Activated naive CD4-positive, alpha-beta T cell treated with anti-CD3 and anti-CD28 coated beads, Interleukin-2, amount 10 ng/mL, durations not matched to agents 7 days and 5 days (primary cell): Measurements from ENCODE around the gene ZNF628.
A peak's percentile ranks its signal among the peaks of the same experiment; 100 is the strongest.

Source experiments
- CTCF ChIA-PET: fragments of 350-600 bp; sonication (Branson Sonifier 250); formaldehyde crosslinking; loops from one replicate; lab custom pipeline; 2021; ENCODE audit warnings: antibody characterized with exemption; lab: Charles Lee
- DNase-seq: peaks from one replicate; pipeline ENCODE4 v3.0.0-alpha.2; 2020
- H3K27ac Mint-ChIP-seq: one replicate; pipeline ENCODE4 v1.8.0; 2021; ENCODE audit warnings: mild to moderate bottlenecking, moderate library complexity, mixed read lengths
- H3K27me3 Mint-ChIP-seq: one replicate; pipeline ENCODE4 v1.8.0; 2021; ENCODE audit warnings: mild to moderate bottlenecking, mixed read lengths
- H3K36me3 Mint-ChIP-seq: one replicate; pipeline ENCODE4 v1.8.0; 2021; ENCODE audit warnings: mixed read lengths
- H3K4me1 Mint-ChIP-seq: one replicate; pipeline ENCODE4 v1.8.0; 2021; ENCODE audit warnings: mixed read lengths
- H3K4me3 Mint-ChIP-seq: one replicate; pipeline ENCODE4 v1.8.0; 2021; ENCODE audit warnings: mild to moderate bottlenecking, moderate library complexity, mixed read lengths
- H3K9me3 Mint-ChIP-seq: one replicate; pipeline ENCODE4 v1.8.0; 2021; ENCODE audit warnings: mixed read lengths

ZNF628 gene

DNA sequence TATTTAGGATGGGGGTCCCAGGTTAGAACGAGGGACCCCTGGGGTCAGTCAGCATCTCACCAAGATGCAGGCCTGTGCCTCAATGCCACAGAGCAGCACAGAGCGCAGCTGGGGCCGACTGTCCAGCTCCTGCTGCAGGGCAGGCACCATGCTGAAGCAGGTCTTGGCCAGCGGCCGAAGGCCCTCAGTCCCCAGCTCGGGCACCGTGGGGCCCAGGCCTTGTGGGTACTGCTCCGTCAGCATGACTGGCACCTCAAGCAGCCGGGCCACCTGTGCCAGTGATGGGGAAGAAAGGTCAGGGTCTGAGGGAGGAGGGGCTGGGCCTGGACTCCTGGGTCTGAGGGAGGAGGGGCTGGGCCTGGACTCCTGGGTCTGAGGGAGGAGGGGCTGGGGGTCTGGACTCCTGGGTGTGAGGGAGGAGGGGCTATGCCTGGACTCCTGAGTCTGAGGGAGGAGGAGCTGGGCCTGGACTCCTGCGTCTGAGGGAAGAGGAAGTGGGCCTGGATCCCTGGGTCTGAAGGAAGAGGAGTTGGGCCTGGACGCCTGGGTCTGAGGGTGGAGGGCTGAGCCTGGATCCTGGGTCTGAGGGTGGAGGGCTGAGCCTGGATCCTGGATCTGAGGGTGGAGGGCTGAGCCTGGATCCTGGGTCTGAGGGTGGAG, 20.7 kb upstream of the ZNF628 start:
- H3K36me3 Mint-ChIP-seq = peaks cover 3% of the 10 kb centered on the region

DNA sequence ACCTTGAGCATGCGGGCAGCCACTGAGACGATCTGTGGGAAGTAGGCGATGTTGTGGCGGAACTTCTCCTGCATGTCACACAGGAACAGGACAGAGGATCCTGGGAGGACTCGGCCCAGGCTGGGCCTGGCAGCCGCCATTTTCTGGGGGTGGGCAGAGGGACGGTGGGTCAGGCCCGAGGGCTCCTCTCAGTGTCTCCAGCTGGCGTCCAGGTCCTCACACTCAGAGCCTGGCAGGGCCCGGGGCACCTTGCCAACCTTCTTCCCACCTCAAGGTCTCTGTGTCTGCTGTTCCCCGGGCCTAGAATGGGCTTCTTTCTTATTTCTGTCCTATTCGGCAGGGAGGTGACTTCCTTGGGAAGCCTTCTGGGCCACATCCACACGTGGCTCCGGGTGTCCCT, 20.1 kb upstream of the ZNF628 start:
- Mint-ChIP-seq H3K27ac (no peak overlapping the region), H3K4me3 (no peak overlapping the region), H3K36me3 (peaks cover 3% of the 10 kb centered on the region), H3K27me3 (peaks cover 33% of the 10 kb centered on the region), H3K4me1 (peaks cover 18% of the 10 kb centered on the region), H3K9me3 (no peaks in the 10 kb centered on the region)
- DNase-seq = no peak
- CTCF ChIA-PET = no interaction called here

More for the DNA sequence above, 20.7 kb upstream of the ZNF628 start:
- no peak overlapping the region for H3K4me3 Mint-ChIP-seq
- CTCF ChIA-PET = no interaction called here
- DNase-seq = no peak
- H3K9me3 Mint-ChIP-seq = no peaks in the 10 kb centered on the region
- no peak overlapping the region for H3K27ac Mint-ChIP-seq
- peaks cover 39% of the 10 kb centered on the region for H3K27me3 Mint-ChIP-seq
- H3K4me1 Mint-ChIP-seq = peaks cover 15% of the 10 kb centered on the region

DNA sequence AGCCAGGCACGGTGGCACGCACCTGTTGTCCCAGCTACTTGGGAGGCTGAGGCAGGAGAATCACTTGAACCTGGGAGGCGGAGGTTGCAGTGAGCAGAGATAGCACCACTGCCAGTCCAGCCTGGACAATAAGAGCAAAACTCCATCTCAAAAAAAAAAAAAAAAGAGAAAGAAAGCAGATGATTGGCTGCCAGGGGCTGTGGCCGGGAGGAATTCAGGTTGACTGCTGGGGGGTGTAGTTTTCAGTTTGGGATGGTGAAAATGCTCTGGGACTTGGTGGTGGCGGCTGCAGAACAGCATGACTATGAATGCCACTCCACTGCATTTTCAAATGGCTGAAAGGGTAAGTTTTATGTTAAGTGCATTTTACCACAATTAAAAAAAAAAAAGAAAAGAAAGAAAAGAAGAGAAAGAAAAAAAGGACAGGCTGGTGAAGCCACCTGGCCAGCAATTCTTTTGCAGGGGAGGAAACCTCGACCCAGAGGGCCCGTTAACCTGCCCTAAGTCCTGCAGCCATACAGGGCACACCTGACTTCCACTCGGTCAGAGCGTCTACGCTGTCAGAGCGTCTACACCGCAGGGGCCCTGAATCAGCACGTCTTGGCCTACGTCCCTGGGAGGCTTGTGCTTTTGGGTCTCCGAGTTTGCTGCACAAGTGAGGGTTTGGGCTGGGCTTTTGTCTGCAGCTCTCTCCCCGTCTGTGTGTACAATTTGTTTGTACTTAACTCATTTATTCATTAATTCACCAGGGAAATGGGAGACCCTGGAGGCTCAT, 18.5 kb upstream of the ZNF628 start:
- Mint-ChIP-seq H3K27ac (no peak overlapping the region), H3K9me3 (no peaks in the 10 kb centered on the region), H3K4me3 (no peak overlapping the region), H3K4me1 (peaks cover 25% of the 10 kb centered on the region), H3K27me3 (peaks cover 18% of the 10 kb centered on the region), H3K36me3 (peaks cover 3% of the 10 kb centered on the region)
- CTCF ChIA-PET = interaction anchor here (1.5 to 2.0 kb wide), 2 partner anchors 10 to 148 kb away, joined by 5 to 7 read pairs; partner anchors contain the start of gene ZNF865
- no peak for DNase-seq

DNA sequence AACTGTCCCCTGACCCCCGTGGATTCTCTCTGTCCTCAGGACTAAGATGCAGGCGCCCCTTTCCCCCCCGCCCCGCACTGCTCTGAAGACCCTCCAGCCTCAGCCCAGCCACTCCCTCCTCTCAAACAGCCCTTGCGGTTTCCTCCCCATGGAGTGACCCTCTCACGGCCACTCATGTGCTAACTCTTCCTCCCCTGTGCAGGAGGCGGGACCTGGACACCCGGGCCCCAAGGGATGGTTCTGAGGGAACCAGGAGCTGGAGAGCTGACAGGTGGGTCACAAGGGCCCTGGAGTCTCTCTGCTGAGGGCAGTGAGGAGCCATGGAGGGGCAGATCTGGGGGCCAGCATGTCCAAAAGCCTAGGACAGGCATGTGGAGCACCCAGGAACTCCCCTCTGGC, 16.9 kb upstream of the ZNF628 start:
- Mint-ChIP-seq H3K4me1 (peaks cover 23% of the 10 kb centered on the region), H3K4me3 (peak overlapping the region; percentile 74), H3K27ac (no peak overlapping the region), H3K36me3 (no peaks in the 10 kb centered on the region), H3K27me3 (peaks cover 16% of the 10 kb centered on the region), H3K9me3 (no peaks in the 10 kb centered on the region)
- CTCF ChIA-PET = interaction anchor here (1.3 to 2.2 kb wide), 4 partner anchors 8 to 146 kb away, joined by 3 to 7 read pairs (median 6); partner anchors contain the start of gene ZNF865
- no peak for DNase-seq

DNA sequence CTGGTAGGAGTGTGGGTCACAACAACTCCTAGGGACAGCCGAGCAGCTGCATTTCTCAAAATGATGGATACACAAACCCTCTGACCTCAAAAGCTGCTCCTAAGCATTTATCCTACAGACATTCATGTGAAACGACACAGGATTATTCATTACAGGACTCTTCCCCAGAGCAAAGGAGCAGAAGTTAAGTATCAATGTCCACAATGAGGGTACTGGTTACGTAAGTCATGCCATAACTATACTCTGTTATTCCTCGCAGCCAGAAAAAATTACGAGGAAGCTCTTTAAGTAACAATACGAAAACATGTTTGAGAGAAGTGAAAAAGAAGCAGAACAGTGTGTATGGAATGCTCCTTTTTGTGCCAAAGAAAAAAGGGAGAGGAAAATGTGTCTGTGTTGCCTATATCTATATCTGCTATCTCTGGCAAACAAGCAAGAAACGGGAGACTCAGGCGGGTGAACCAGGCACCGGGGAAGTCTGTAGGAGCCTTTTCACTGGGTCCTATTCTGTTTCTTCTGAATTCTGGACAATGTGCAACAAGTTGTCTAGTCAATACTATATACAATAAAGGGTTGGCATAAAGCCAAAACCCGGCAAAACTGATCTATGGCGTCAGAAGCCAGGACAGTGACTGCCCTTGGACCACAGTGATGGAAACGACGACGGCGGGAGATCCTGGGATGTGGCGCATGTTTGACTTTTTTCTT, 16.3 kb upstream of the ZNF628 start:
- Mint-ChIP-seq H3K36me3 (no peaks in the 10 kb centered on the region), H3K4me1 (peaks cover 23% of the 10 kb centered on the region), H3K9me3 (no peaks in the 10 kb centered on the region), H3K27me3 (peaks cover 19% of the 10 kb centered on the region), H3K4me3 (peak overlapping the region; percentile 74), H3K27ac (no peak overlapping the region)
- DNase-seq = no peak
- CTCF ChIA-PET = interaction anchor here (1.3 to 2.2 kb wide), 3 partner anchors 8 to 44 kb away, joined by 3 to 7 read pairs (median 6); no protein-coding TSS in a partner anchor

DNA sequence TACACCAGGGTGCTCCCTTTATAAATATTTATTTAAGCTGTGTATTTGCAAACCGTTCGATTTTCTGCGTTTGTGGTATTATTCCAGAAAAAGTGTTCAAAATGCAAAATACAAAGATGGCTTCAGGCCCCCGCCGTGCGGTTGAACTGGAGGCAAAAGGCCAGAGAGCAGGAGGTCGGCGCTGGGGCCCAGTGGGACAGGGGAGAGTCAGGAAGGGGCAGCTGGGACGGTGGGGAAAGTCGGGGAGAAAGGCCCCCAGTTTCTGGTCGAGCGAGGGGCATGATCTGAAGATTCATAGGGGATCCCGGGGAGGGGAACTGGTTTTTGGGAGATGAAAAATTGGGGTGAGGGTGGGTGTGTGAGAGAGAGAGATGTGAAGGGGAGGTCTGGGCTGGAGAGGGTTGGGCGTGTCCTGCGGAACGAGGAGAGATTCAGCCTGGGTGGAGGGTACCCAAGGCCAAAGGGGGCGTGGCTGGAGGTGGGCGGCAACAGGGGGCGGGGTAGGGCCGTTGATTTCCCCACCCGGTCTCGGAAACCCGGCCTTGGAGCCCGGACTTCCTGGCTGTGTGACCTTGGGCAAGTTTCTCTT, 15.7 kb upstream of the ZNF628 start:
- peak overlapping the region; percentile 74 for H3K4me3 Mint-ChIP-seq
- no peaks in the 10 kb centered on the region for H3K9me3 Mint-ChIP-seq
- H3K27ac Mint-ChIP-seq = peak overlapping the region; percentile 68
- no peaks in the 10 kb centered on the region for H3K36me3 Mint-ChIP-seq
- H3K27me3 Mint-ChIP-seq = peaks cover 22% of the 10 kb centered on the region
- H3K4me1 Mint-ChIP-seq = peaks cover 23% of the 10 kb centered on the region
- CTCF ChIA-PET = interaction anchor here (2.2 kb wide), 1 partner anchor 43 kb away, joined by 6 read pairs; no protein-coding TSS in a partner anchor
- DNase-seq = peak; percentile 62

DNA sequence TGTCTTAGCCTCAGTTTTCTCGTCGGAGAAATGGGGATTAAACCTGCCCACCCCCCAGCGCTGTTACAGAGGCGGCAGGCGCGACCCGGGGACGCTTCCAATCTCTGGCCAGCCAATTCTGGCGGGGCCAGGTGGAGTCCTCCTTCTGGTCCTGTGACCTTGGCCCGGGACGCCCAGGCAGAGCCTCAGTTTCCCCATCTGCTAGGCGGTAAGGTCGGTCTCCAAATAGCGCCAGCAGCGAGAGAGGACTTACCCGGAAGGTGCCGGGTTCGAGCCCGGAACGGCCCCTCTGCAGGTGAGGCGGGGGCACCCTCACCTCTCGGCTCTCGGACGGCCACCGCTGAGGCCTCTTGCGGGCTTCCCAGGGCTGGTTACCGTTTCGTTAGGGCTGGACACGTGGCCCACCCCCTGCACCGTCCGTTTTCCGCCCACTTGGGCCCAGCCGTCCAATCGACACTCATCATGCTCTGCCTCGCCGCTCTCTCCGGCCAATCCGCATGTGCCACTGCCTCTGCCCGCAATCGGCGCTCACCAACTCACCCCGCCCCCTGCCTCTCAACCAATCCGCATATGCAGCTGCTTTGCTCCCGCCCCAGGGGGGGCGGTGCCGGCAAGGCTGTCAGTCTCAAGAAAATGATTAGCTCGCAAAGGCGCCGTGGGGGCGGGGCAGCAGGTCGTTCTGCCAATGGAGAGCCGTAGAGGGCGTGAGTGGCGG, 15.0 kb upstream of the ZNF628 start, which contains the start of gene ISOC2:
Gene ISOC2 (minus strand): TSS at position 384 of the 715 bp plus-strand sequence. CDS start 5,156 bp downstream, outside the sequence.
- CTCF ChIA-PET = interaction anchor here (0.7 to 1.1 kb wide), 4 partner anchors 31 to 171 kb away, joined by 3 to 7 read pairs (median 3); no protein-coding TSS in a partner anchor
- no peaks in the 10 kb centered on the region for H3K36me3 Mint-ChIP-seq
- H3K4me3 Mint-ChIP-seq = peak within 1 kb of the TSS; percentile 74
- peaks cover 22% of the 10 kb centered on the region for H3K27me3 Mint-ChIP-seq
- H3K4me1 Mint-ChIP-seq = peaks cover 23% of the 10 kb centered on the region
- no peaks in the 10 kb centered on the region for H3K9me3 Mint-ChIP-seq
- peak within 1 kb of the TSS; percentile 85 for H3K27ac Mint-ChIP-seq
- peak; percentile 100 for DNase-seq

DNA sequence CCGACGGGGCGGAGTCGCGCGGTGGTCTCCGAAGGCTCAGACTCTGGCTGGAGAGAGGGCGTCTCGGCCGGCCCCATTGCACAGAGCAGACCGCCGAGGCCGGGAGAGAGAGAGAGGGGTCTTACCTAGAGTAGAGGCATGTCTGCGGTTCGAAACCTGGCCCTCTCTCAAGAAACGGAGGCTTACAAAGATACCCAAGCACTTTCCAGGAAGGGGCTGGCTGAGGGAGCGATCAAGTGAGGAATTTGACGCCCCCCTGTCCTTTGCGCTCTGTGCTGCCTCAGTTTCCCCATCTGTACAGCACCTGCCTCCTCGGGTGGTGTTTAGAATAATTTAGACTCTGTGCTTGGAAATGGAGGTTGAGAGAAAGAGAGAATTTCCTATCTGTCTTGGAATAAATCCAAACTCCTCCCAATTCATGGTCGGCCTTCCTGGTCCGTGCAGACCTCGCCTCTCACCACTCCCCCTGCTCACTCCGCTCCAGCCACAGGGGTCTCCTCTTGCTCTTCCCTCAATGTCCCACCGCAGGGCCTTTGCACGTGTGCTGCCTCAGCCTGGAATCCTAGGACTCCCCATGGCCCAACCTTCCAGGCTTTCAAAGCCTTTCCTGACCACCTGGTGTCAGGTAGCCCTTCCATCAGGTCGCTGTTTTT, 14.3 kb upstream of the ZNF628 start:
- CTCF ChIA-PET = interaction anchor here (0.7 to 1.1 kb wide), 4 partner anchors 30 to 170 kb away, joined by 3 to 7 read pairs (median 3); no protein-coding TSS in a partner anchor
- Mint-ChIP-seq H3K27me3 (peaks cover 22% of the 10 kb centered on the region), H3K36me3 (no peaks in the 10 kb centered on the region), H3K4me1 (peaks cover 23% of the 10 kb centered on the region), H3K4me3 (peak overlapping the region; percentile 74), H3K9me3 (no peaks in the 10 kb centered on the region), H3K27ac (peak overlapping the region; percentile 85)
- DNase-seq = no peak

DNA sequence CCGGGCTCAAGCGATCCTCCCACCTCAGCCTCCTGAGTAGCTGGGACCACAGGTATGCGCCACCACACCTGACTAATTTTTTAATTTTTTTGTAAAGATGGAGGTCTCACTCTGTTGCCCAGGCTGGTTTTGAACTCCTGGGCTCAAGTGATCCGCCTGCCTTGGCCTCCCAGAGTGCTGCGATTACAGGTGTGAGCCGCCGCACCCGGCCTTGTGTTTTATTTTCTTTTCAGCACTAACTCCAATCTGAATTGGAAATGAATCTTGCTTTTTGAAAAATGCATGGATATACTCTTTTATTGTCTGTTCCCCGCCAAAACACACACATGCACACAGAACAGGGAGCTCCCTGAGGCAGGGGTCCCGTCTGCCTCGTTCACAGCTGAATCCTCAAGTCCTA, 13.7 kb upstream of the ZNF628 start:
- no peak for DNase-seq
- no peaks in the 10 kb centered on the region for H3K36me3 Mint-ChIP-seq
- peak overlapping the region; percentile 85 for H3K27ac Mint-ChIP-seq
- no peaks in the 10 kb centered on the region for H3K9me3 Mint-ChIP-seq
- peaks cover 22% of the 10 kb centered on the region for H3K27me3 Mint-ChIP-seq
- H3K4me1 Mint-ChIP-seq = peaks cover 23% of the 10 kb centered on the region
- H3K4me3 Mint-ChIP-seq = peak overlapping the region; percentile 74
- CTCF ChIA-PET = no interaction called here

DNA sequence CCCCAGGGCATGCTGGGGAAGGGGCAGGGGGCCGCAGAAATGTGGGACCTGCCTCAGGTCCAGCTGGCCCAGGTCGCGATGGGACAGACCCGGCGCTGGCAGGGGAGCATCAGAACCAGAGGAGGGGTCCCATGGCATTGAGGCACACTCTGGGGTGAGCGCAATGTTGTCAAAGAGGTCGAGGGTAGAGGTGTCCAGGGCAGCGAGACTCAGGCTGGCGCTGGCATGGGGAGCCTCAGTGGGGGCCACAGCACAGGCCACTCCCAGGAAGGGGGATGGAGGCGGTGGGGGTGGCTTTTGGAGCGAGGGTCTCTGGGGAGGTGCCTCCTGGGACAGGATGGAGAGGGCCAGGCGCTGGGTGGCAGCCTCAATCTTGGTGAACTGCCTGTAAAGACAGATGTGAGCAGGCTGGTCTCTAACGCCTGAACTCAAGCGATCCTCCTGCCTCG, 12.8 kb upstream of the ZNF628 start:
- Mint-ChIP-seq H3K27ac (no peak overlapping the region), H3K36me3 (no peaks in the 10 kb centered on the region), H3K4me3 (no peak overlapping the region), H3K9me3 (no peaks in the 10 kb centered on the region), H3K27me3 (peaks cover 27% of the 10 kb centered on the region), H3K4me1 (peaks cover 26% of the 10 kb centered on the region)
- CTCF ChIA-PET = no interaction called here
- no peak for DNase-seq

DNA sequence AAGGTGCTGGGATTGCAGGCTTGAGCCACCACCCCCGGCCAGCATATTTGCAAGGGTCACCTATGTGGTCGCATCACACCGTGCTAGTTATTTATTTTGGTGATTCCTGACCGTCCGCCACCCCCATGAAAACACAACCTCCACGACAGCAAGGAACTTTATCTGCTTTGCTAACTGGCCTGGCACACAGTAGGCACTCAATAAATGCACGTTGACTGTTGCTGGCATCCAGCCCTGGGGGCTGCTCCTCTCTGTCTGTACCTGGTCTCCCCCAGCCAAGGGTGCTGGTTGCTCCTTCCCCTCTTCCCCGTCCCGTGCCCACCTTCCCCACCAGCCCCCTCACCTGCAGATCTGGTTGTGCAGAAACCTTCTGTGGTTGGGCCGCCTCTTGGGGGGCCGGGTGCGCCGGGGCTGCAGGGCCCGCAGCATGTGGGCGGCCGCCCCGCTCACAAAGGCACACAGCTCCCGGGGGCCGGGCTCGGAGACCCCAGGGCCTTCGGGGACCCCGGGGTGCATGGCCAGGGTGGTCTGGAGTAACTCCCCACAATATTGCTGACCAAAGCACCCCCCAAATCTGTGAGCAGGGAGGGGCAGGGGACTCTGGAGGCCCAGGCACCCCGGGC, 12.3 kb upstream of the ZNF628 start:
- Mint-ChIP-seq H3K27me3 (peaks cover 28% of the 10 kb centered on the region), H3K9me3 (no peaks in the 10 kb centered on the region), H3K36me3 (no peaks in the 10 kb centered on the region), H3K4me3 (no peak overlapping the region), H3K4me1 (peaks cover 26% of the 10 kb centered on the region), H3K27ac (no peak overlapping the region)
- CTCF ChIA-PET = interaction anchor here (1.1 kb wide), 1 partner anchor 40 kb away, joined by 3 read pairs; no protein-coding TSS in a partner anchor
- no peak for DNase-seq

DNA sequence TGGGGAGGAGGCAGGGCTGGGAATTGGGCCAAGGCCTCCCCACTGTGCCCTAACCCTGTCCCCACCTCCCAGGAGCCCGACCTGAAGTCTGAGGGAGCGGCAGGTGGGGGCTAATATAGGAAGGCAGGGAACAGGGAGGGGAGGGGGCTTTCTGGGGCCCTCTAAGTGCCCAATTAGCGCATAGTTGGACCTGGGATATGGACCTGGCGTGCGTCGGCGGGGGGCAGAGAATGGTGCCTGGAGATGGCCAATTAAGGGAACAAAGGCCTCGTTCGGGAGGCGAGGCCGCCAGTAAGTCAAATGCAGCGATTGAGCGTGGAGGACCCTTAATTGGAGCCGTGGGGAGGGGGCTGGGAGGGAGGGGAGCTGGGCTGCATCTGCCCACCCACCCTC, 11.8 kb upstream of the ZNF628 start, which contains the start of gene C19orf85:
Gene C19orf85 (minus strand): TSS at position 90 of the 393 bp plus-strand sequence. CDS start 197 bp downstream, outside the sequence.
- no peak within 1 kb of the TSS for H3K4me3 Mint-ChIP-seq
- H3K4me1 Mint-ChIP-seq = peaks cover 26% of the 10 kb centered on the region
- CTCF ChIA-PET = interaction anchor here (1.1 kb wide), 1 partner anchor 39 kb away, joined by 3 read pairs; no protein-coding TSS in a partner anchor
- no peaks in the 10 kb centered on the region for H3K9me3 Mint-ChIP-seq
- DNase-seq = no peak
- no peaks in the 10 kb centered on the region for H3K36me3 Mint-ChIP-seq
- peaks cover 33% of the 10 kb centered on the region for H3K27me3 Mint-ChIP-seq
- no peak within 1 kb of the TSS for H3K27ac Mint-ChIP-seq
